G401 (cell line): ENCODE data around the gene EDN3. TPM values are rescaled to one million over a fixed set of nuclear protein-coding genes. Genes with fewer than 3 reads are reported as not detected.
"Not testable (repeated sequence)": the region's sequence is repeated elsewhere in the genome, so short reads cannot be mapped to it uniquely, and the experiment has no call there.

ENCODE experiments used
- DNase-seq: peaks from one replicate; pipeline ENCODE4 v3.0.0-alpha.2; 2015; ENCODE audit warnings: low spot score
- in situ Hi-C: cut with HindIII; loops from 2 replicates; pipeline ENCODE4 v1.10.0; 2016; ENCODE audit warnings: low sequenced_read_pairs, mixed read lengths
- total RNA-seq: library from RNA; depleted of rRNA; stranded (reverse); fragments of >200 nt; shearing (Covaris generic); gene quantifications from 2 replicates; pipeline ENCODE4 v1.2.3, GENCODE V29; 2014

Gene EDN3
- total RNA-seq, 1 experiment from 2014 or later: not detected

GRCh38 chr20:59331721-59332329 is 31.4 kb downstream of the EDN3 start:
- no peak for DNase-seq
- in situ Hi-C loops: no loop called here

- in situ Hi-C loops: no loop called here
- DNase-seq: no peak
Observed at GRCh38 chr20:59333260-59333845, 32.9 kb downstream of the EDN3 start.

GRCh38 chr20:59333951-59334350 is 33.5 kb downstream of the EDN3 start:
- in situ Hi-C loops: no loop called here
- no peak for DNase-seq

DNA sequence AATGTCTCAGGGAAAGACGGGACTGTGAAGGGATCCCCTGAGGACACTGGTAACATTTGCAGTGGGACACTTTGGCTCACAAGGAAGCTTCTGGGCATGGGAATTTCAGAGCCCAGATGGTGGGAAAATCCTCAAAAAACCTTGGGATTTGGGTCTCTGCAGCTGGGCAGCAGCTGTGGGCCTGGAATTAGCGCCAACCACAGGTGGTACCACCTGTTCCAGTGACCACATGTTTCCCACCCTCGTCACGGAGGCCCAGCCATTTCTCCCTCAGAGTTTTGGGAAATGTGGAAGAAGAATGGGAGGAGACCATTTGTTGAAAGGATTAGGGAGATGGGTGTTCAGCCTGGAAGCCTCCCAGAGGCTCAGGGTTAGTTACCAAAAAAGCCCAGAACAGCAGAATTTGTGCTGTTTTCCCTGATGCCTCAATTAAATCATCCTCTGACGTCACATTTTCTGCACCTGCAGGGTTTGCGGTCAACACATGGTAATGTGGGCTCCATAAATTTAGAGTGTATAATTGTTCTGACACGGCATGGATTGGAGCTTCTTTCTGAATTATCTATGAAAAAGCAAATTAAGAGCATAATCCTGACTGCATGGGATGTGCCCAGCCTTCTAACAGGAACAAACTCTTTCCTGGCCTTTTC is 34.4 kb downstream of the EDN3 start:
- no peak for DNase-seq
- in situ Hi-C loops: no loop called here

- in situ Hi-C loops: no loop called here
- no peak for DNase-seq
Observed at GRCh38 chr20:59335377-59335776, 35.0 kb downstream of the EDN3 start.

- in situ Hi-C loops: no loop called here
- DNase-seq: no peak
Observed at GRCh38 chr20:59336540-59336939, 36.1 kb downstream of the EDN3 start.

DNA sequence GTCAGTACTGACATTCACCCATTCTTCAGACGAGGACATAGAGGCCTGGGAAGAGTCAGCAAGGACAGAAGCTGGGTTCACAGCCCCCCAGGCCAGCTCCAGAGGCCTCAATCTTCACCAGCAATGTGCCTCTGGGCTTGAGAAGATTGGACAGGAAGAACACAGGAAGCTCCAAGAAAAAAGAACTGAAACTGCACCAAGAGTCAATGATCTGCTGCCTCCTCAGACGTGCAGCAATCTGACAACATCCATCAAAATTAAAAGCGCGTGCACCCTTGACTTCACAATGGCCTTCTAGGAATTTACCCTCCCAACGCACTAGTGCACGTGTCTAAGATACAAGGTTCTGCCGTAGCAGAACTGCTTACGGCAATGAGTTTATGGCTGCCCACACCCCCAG is 38.0 kb downstream of the EDN3 start:
- DNase-seq, in situ Hi-C loops: not testable (repeated sequence)

DNA sequence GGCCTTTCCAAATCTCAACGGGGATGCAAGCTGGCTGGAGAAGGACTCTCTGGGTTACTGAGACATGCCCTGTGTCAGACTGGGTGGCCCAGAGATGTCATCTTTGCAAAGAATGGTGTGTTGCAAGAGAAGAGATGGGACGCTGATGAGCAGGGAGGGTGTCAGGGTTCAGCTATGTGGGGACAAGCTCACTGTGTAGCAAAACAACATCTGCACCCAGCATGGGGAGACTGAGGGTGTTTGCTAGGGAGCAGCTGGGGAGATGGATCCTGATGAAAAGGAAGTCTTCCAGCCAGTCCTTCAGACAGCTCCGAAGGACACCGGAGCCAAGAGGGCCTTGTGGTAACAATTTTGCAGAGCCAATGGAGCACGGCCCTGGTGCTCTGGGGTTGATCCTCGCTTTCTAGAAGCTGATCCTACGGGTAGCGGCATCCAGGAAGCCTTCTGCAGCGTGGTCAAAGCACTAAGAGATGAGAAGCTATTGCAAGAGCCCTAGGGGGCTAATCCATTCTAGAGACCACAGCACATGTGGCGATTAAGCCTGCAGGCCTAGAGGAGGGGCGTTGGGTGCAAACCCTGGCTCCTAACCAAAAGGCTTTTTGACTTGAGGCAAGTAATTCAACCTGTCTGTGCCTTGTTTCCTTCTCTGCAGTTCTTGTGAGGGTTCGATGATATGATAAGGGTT is 39.9 kb downstream of the EDN3 start:
- in situ Hi-C loops: no loop called here
- DNase-seq: no peak

DNA sequence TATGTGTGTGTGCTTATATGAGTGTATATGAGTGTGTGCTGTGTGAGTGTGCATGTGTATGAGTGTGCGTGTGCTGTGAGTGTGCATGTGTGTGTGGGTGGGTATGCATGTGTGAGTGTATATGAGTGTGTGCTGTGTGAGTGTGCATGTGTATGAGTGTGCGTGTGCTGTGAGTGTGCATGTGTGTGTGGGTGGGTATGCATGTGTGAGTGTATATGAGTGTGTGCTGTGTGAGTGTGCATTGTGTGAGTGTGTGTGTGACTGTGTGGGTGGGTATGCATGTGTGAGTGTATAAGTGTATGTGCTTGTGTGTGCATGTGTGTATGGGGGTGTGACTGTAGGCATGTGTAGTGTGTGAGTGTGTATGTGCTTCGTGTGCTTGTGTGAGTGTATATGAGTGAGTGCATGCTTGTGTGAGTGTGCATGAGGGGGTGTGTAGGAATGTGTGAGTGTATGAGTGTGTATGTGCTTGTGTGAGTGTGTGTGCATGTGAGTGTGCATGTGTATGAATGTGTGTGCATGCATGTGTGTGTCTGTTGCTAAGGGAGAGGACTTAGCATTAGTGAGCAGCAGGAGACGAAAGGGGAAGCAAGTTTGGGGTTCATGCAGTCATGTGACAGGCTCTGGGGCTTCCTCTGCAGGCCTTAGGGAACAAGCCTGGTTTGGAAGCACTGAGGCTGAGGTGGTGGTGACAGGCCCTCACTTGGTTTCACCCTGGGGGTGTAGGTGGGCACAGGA is 41.0 kb downstream of the EDN3 start:
- in situ Hi-C loops, DNase-seq: not testable (repeated sequence)

DNA sequence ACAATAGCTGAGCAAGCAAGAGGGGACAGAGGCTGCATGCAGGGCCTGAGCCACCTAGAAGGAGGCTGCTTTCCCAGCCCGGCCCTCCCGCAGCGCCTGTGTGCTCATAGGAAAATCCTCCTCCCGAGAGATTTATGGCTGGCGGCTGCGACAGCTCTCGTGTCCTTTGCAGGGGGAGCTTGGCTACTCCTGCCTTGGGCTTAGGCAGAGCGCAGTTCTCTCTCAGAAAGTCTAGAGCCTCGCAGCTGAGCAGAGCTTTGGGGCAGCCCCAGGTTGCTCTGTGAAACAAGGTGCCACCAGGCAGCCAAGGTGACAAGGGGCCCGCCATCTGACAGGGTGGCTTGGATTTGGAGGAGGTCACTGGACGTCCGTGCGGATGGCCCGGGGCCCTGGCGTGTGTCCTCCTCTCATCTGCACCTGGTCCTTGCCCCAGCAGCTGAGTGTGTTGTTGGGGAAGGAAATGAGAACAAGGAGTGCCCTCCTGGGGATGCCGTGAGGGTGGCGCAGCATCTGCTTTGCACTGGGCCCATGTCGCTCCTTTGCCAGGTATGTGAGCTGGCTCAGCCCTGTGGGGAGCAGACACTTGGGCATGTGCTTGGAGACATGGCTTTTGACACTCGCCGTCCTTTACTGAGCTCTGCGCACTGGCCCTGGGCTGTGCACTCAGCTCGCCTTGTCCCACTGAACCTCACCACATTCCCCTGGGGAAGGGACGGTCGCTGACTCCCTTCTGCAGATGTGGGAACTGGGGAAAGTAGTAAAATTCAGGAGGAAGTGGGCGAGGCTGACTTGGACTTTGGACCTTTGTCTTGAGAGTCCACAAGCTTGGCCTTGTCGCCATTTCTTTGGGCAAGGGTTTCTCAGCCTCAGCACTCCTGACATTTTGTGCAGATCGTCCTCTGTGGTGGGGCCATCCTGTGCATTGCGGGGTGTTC is 41.9 kb downstream of the EDN3 start:
- DNase-seq: no peak
- in situ Hi-C loops: no loop called here

- in situ Hi-C loops: no loop called here
Observed at GRCh38 chr20:59346061-59346460, 45.6 kb downstream of the EDN3 start.

DNA sequence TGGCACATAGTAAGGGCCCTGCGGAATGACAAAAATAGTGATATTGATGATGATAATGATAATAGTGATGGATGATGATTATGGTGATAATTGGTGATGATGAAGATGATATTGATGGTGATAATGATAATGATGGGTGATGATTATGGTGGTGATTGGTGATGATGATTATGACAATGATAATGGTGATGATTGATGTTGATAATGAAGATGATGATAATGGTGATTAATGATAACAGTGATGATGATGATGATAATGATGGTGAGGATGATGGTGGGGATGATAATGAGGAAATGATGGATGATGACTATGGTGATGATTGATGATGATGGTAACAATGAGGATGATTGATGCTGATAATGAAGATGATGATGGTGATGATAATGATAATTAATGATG is 48.9 kb downstream of the EDN3 start:
- no peak for DNase-seq
- in situ Hi-C loops: no loop called here

More at GRCh38 chr20:59346061-59346460, 45.6 kb downstream of the EDN3 start:
- no peak for DNase-seq

DNA sequence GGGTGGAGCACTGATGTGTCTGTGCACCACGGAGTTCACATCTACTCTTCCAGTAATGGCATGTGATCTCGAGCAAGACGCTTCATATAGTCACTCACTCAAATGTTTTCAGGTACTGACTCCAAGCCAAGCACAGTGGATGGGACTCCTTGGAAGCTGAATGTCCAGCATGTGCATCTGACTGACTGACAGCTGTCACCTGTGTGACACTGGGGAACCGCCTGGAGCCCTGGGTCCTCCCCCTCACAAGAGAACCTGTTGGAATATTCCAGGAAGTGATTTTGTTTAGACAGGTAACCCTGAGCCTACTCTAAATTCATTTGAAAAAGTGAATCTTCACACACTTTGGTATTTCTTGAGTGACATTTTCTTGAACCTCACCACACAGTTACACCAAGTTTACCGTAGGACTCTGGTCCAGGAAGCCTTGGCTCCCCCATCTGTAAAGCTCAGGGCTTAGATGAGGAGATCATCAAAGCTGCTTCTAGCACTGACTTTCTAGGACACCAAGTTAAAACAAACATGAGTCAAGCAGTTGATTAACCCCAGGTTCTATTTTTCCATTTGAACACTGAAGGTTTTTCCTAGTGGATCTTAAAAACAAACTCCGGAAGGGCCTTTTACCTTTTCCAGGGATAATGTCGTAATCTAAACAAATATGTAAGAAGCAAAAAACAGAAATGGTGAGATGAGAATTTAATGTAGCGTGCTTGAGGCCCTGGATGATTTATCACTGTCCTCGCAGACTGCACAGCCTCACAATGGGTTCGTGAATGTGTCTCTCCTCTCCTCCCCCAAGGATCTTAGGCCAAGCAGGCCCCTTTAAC is 50.1 kb downstream of the EDN3 start:
- in situ Hi-C loops: no loop called here
- no peak for DNase-seq

DNA sequence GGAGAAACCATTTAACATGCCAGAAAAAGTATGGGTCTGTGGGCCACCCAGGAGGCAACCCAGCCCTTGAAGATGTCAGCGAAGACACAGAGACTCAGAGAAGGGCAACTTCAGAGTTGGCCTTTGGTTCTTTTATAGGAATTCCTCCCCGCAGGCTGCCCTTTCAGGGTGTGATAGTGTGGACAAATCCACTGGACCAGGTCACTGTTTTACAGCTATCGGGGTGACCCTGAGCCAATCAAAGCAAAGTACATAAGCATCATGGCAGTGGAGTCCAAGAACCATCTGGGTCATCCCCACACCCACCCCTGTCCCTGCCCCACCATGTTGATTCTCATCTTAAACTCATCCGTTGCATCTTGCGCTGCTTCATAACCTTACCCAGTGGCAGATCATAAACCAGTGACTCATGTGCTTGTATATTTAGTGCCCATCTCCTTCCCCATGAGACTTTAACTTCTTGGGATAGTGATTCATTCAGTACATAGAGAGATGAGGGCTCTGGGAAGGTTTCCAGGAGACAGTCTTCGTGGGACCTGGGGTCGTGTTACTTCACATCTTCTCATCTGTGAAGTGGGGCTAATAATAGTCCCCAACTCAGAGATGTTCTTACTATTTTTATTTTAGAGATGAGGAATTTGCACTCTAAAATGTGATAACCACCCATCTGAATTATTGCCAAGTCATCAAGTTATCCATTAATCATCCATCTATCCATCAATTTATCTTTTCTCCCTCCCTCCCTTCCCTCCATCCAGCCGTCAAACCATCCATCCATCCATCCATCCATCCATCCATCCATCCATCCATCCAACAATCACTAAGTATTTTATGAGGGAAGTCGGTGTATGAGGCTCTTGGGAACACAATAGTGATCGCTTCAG is 51.0 kb downstream of the EDN3 start:
- in situ Hi-C loops: no loop called here
- DNase-seq: no peak

- in situ Hi-C loops: no loop called here
- no peak for DNase-seq
Observed at GRCh38 chr20:59352541-59352940, 52.1 kb downstream of the EDN3 start.

GRCh38 chr20:59352990-59353389 is 52.6 kb downstream of the EDN3 start:
- in situ Hi-C loops: no loop called here
- DNase-seq: no peak

DNA sequence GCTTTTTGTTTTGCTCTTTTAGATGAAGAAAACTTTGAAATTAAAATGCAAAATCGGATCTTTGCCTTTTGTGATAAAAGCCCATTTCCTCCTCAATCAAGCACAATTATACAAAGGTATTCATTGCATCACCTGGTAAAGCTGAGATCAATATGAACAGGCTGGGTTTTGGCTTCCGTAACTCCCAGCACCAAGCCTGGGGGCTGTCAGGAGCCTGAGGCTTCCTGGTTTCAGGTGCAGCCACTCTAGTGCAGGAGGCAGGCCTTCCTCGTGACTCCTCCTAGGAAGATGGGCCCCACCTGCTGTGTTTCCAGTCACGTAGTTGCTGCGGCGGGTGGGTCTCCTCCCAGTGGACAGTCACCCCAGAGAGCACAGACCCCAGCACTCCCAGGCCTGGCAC is 54.0 kb downstream of the EDN3 start:
- no peak for DNase-seq
- in situ Hi-C loops: no loop called here
